Panc1 (cell line): ENCODE data around the gene ROGDI.

Source experiments
- POLR2AphosphoS5 ChIP-seq: IDR thresholded peaks from 2 replicates; pipeline ENCODE4 v1.6.1; 2012; ENCODE audit warnings: mild to moderate bottlenecking, low read depth, low read length, moderate library complexity
- SIN3A ChIP-seq: IDR thresholded peaks from 2 replicates; pipeline ENCODE4 v1.6.1; 2012; ENCODE audit warnings: low read depth, mild to moderate bottlenecking, low read length, moderate library complexity, borderline replicate concordance; ENCODE audit not compliant: insufficient read depth
- TCF7L2 ChIP-seq: IDR thresholded peaks from 2 replicates; pipeline ENCODE4 v1.6.1; 2011; ENCODE audit warnings: mild to moderate bottlenecking, low read depth, low read length, inconsistent platforms
- TF ChIP-seq, protein P1 (sequence below): fragments of 450-650 bp; IDR thresholded peaks from 2 replicates; pipeline ENCODE4 v1.5.1; 2017; ENCODE audit warnings: mild to moderate bottlenecking
- TF ChIP-seq, protein P2 (sequence below), 2 experiments: IDR thresholded peaks; 2 replicates each; pipeline ENCODE4 v1.6.1; 2011 to 2012; ENCODE audit warnings: low read depth in 2 of 2, control low read depth in 1 of 2, low read length in 1 of 2, mild to moderate bottlenecking in 1 of 2, moderate library complexity in 1 of 2; ENCODE audit not compliant: insufficient read depth in 1 of 2

DNA sequence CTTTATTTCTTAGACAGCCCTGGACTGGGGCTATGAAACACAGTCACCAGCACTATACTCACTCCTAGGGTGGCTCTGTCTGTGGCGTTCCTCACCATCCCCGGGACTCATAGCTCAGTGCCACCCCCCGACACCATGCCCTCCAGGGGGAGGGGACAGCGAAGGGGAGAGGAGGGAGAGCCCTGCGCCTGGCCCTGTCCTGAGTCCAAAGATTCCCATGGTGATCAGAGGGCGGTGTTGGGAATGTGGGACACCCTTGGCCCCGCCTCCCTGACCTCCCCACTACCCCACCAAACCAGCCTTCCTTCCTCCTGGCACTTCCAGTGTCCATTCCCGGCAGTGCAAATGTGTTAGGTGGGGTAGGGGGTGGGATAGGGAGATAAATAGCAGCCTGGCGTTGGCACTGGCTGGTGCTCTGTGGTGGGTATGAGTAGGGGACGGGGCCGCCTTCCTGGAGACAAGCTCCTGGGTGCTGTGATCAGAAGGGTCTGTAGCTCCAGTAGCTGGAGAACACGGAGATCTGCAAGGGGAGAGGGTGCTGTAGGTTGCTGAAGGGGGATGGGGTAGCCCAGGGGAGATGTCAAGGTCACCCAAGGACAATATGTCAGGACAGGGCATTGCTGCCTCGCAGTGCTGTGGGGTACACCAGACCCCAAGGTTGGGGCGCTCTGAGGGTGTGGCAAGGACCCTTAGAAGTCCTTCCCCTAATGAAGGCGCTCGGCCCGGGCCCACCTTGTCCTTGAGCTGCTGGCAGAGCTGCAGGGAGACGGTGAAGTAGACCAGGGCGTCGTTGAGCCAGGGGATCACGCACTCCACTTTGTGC lies 5.2 kb downstream of the ROGDI start:
- TF ChIP-seq, protein P1, sequence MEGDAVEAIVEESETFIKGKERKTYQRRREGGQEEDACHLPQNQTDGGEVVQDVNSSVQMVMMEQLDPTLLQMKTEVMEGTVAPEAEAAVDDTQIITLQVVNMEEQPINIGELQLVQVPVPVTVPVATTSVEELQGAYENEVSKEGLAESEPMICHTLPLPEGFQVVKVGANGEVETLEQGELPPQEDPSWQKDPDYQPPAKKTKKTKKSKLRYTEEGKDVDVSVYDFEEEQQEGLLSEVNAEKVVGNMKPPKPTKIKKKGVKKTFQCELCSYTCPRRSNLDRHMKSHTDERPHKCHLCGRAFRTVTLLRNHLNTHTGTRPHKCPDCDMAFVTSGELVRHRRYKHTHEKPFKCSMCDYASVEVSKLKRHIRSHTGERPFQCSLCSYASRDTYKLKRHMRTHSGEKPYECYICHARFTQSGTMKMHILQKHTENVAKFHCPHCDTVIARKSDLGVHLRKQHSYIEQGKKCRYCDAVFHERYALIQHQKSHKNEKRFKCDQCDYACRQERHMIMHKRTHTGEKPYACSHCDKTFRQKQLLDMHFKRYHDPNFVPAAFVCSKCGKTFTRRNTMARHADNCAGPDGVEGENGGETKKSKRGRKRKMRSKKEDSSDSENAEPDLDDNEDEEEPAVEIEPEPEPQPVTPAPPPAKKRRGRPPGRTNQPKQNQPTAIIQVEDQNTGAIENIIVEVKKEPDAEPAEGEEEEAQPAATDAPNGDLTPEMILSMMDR = no peak
- TF ChIP-seq POLR2AphosphoS5 (no peak), TCF7L2 (no peak), SIN3A (no peak)
- TF ChIP-seq, protein P2, sequence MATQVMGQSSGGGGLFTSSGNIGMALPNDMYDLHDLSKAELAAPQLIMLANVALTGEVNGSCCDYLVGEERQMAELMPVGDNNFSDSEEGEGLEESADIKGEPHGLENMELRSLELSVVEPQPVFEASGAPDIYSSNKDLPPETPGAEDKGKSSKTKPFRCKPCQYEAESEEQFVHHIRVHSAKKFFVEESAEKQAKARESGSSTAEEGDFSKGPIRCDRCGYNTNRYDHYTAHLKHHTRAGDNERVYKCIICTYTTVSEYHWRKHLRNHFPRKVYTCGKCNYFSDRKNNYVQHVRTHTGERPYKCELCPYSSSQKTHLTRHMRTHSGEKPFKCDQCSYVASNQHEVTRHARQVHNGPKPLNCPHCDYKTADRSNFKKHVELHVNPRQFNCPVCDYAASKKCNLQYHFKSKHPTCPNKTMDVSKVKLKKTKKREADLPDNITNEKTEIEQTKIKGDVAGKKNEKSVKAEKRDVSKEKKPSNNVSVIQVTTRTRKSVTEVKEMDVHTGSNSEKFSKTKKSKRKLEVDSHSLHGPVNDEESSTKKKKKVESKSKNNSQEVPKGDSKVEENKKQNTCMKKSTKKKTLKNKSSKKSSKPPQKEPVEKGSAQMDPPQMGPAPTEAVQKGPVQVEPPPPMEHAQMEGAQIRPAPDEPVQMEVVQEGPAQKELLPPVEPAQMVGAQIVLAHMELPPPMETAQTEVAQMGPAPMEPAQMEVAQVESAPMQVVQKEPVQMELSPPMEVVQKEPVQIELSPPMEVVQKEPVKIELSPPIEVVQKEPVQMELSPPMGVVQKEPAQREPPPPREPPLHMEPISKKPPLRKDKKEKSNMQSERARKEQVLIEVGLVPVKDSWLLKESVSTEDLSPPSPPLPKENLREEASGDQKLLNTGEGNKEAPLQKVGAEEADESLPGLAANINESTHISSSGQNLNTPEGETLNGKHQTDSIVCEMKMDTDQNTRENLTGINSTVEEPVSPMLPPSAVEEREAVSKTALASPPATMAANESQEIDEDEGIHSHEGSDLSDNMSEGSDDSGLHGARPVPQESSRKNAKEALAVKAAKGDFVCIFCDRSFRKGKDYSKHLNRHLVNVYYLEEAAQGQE (IDR thresholded peaks at IDR 0.05; ENCODE audit: insufficient read depth in 1 of 2, low read depth in 2 of 2, low read length in 1 of 2) = no peak
